ENCODE results near the gene CAV2.

The CAV2 gene

GRCh38 chr7:116524221-116524608 is 24.7 kb downstream of the CAV2 start:
- H3K36me3 ChIP-seq (ENCODE audit: insufficient read depth, low read length) = peaks cover 17% of the 10 kb centered on the region
- H3K79me2 ChIP-seq (ENCODE audit: control insufficient read depth, insufficient read depth, low read length, unreplicated experiment) = peaks cover 43% of the 10 kb centered on the region
- no peak overlapping the region for H2AFZ ChIP-seq (ENCODE audit: low read length, unreplicated experiment)
- H3K4me1 ChIP-seq (ENCODE audit: control insufficient read depth, insufficient read depth, low read length, unreplicated experiment) = peaks cover 40% of the 10 kb centered on the region
- H3K27me3 ChIP-seq (ENCODE audit: insufficient read depth, low read length) = no peaks in the 10 kb centered on the region
- peak overlapping the region; percentile 80 for H3K4me3 ChIP-seq (ENCODE audit: low read depth, low read length)
- H3K27ac ChIP-seq (ENCODE audit: low read depth, low read length) = peak overlapping the region; percentile 95

- Histone ChIP-seq H3K4me1 (ENCODE audit: control insufficient read depth, insufficient read depth, low read length, unreplicated experiment) (peaks cover 46% of the 10 kb centered on the region), H3K27me3 (ENCODE audit: insufficient read depth, low read length) (no peaks in the 10 kb centered on the region), H3K27ac (ENCODE audit: low read depth, low read length) (peak within 1 kb of the TSS; percentile 95)
Measured at GRCh38 chr7:116524609-116525297, 25.2 kb downstream of the CAV2 start, which contains the start of gene CAV1. TSS of gene CAV1 (plus strand) at chr7:116525036. CDS start at chr7:116525063, 27 bp downstream.

GRCh38 chr7:116525298-116525912 is 25.9 kb downstream of the CAV2 start:
- Histone ChIP-seq H2AFZ (ENCODE audit: low read length, unreplicated experiment) (peak overlapping the region; percentile 18), H3K27ac (ENCODE audit: low read depth, low read length) (peak overlapping the region; percentile 95)

More at GRCh38 chr7:116524609-116525297, 25.2 kb downstream of the CAV2 start, which contains the start of gene CAV1:
- Histone ChIP-seq H2AFZ (ENCODE audit: low read length, unreplicated experiment) (peak within 1 kb of the TSS; percentile 18), H3K4me3 (ENCODE audit: low read depth, low read length) (peak within 1 kb of the TSS; percentile 80), H3K79me2 (ENCODE audit: control insufficient read depth, insufficient read depth, low read length, unreplicated experiment) (peaks cover 49% of the 10 kb centered on the region), H3K36me3 (ENCODE audit: insufficient read depth, low read length) (peaks cover 23% of the 10 kb centered on the region)

GRCh38 chr7:116525913-116526861 is 26.6 kb downstream of the CAV2 start:
- Histone ChIP-seq H3K4me1 (ENCODE audit: control insufficient read depth, insufficient read depth, low read length, unreplicated experiment) (peaks cover 53% of the 10 kb centered on the region), H2AFZ (ENCODE audit: low read length, unreplicated experiment) (no peak overlapping the region), H3K27me3 (ENCODE audit: insufficient read depth, low read length) (no peaks in the 10 kb centered on the region), H3K27ac (ENCODE audit: low read depth, low read length) (peak overlapping the region; percentile 95), H3K79me2 (ENCODE audit: control insufficient read depth, insufficient read depth, low read length, unreplicated experiment) (peaks cover 63% of the 10 kb centered on the region), H3K4me3 (ENCODE audit: low read depth, low read length) (peak overlapping the region; percentile 80), H3K36me3 (ENCODE audit: insufficient read depth, low read length) (peaks cover 35% of the 10 kb centered on the region)

More at GRCh38 chr7:116525298-116525912, 25.9 kb downstream of the CAV2 start:
- no peaks in the 10 kb centered on the region for H3K27me3 ChIP-seq (ENCODE audit: insufficient read depth, low read length)
- peaks cover 55% of the 10 kb centered on the region for H3K79me2 ChIP-seq (ENCODE audit: control insufficient read depth, insufficient read depth, low read length, unreplicated experiment)
- H3K4me3 ChIP-seq (ENCODE audit: low read depth, low read length) = peak overlapping the region; percentile 80
- peaks cover 52% of the 10 kb centered on the region for H3K4me1 ChIP-seq (ENCODE audit: control insufficient read depth, insufficient read depth, low read length, unreplicated experiment)
- H3K36me3 ChIP-seq (ENCODE audit: insufficient read depth, low read length) = peaks cover 29% of the 10 kb centered on the region

- Histone ChIP-seq H2AFZ (ENCODE audit: low read length, unreplicated experiment) (no peak overlapping the region), H3K4me1 (ENCODE audit: control insufficient read depth, insufficient read depth, low read length, unreplicated experiment) (peaks cover 49% of the 10 kb centered on the region), H3K79me2 (ENCODE audit: control insufficient read depth, insufficient read depth, low read length, unreplicated experiment) (peaks cover 69% of the 10 kb centered on the region), H3K27ac (ENCODE audit: low read depth, low read length) (peak overlapping the region; percentile 95), H3K27me3 (ENCODE audit: insufficient read depth, low read length) (no peaks in the 10 kb centered on the region), H3K36me3 (ENCODE audit: insufficient read depth, low read length) (peaks cover 40% of the 10 kb centered on the region), H3K4me3 (ENCODE audit: low read depth, low read length) (peak overlapping the region; percentile 80)
Measured at GRCh38 chr7:116526897-116527296, 27.4 kb downstream of the CAV2 start.

GRCh38 chr7:116527521-116527920 is 28.0 kb downstream of the CAV2 start:
- peak overlapping the region; percentile 95 for H3K27ac ChIP-seq (ENCODE audit: low read depth, low read length)

GRCh38 chr7:116528008-116528789 is 28.7 kb downstream of the CAV2 start:
- H2AFZ ChIP-seq (ENCODE audit: low read length, unreplicated experiment) = no peak overlapping the region
- H3K79me2 ChIP-seq (ENCODE audit: control insufficient read depth, insufficient read depth, low read length, unreplicated experiment) = peaks cover 81% of the 10 kb centered on the region
- peaks cover 50% of the 10 kb centered on the region for H3K36me3 ChIP-seq (ENCODE audit: insufficient read depth, low read length)
- peaks cover 50% of the 10 kb centered on the region for H3K4me1 ChIP-seq (ENCODE audit: control insufficient read depth, insufficient read depth, low read length, unreplicated experiment)
- H3K4me3 ChIP-seq (ENCODE audit: low read depth, low read length) = peak overlapping the region; percentile 80
- H3K27ac ChIP-seq (ENCODE audit: low read depth, low read length) = peak overlapping the region; percentile 95
- no peaks in the 10 kb centered on the region for H3K27me3 ChIP-seq (ENCODE audit: insufficient read depth, low read length)

More at GRCh38 chr7:116527521-116527920, 28.0 kb downstream of the CAV2 start:
- Histone ChIP-seq H3K27me3 (ENCODE audit: insufficient read depth, low read length) (no peaks in the 10 kb centered on the region), H3K79me2 (ENCODE audit: control insufficient read depth, insufficient read depth, low read length, unreplicated experiment) (peaks cover 75% of the 10 kb centered on the region), H2AFZ (ENCODE audit: low read length, unreplicated experiment) (no peak overlapping the region), H3K36me3 (ENCODE audit: insufficient read depth, low read length) (peaks cover 46% of the 10 kb centered on the region), H3K4me3 (ENCODE audit: low read depth, low read length) (peak overlapping the region; percentile 80), H3K4me1 (ENCODE audit: control insufficient read depth, insufficient read depth, low read length, unreplicated experiment) (peaks cover 49% of the 10 kb centered on the region)

- Histone ChIP-seq H3K27ac (ENCODE audit: low read depth, low read length) (peak overlapping the region; percentile 49), H3K4me3 (ENCODE audit: low read depth, low read length) (peak overlapping the region; percentile 73), H3K27me3 (ENCODE audit: insufficient read depth, low read length) (no peaks in the 10 kb centered on the region), H3K4me1 (ENCODE audit: control insufficient read depth, insufficient read depth, low read length, unreplicated experiment) (peaks cover 44% of the 10 kb centered on the region), H2AFZ (ENCODE audit: low read length, unreplicated experiment) (no peak overlapping the region), H3K79me2 (ENCODE audit: control insufficient read depth, insufficient read depth, low read length, unreplicated experiment) (peaks cover 90% of the 10 kb centered on the region), H3K36me3 (ENCODE audit: insufficient read depth, low read length) (peaks cover 55% of the 10 kb centered on the region)
Measured at GRCh38 chr7:116529250-116529649, 29.7 kb downstream of the CAV2 start.

- Histone ChIP-seq H2AFZ (ENCODE audit: low read length, unreplicated experiment) (no peak overlapping the region), H3K4me3 (ENCODE audit: low read depth, low read length) (peak overlapping the region; percentile 73), H3K27me3 (ENCODE audit: insufficient read depth, low read length) (no peaks in the 10 kb centered on the region), H3K79me2 (ENCODE audit: control insufficient read depth, insufficient read depth, low read length, unreplicated experiment) (peaks cover 94% of the 10 kb centered on the region), H3K27ac (ENCODE audit: low read depth, low read length) (peak overlapping the region; percentile 49), H3K36me3 (ENCODE audit: insufficient read depth, low read length) (peaks cover 63% of the 10 kb centered on the region), H3K4me1 (ENCODE audit: control insufficient read depth, insufficient read depth, low read length, unreplicated experiment) (peaks cover 51% of the 10 kb centered on the region)
Measured at GRCh38 chr7:116530107-116530820, 30.7 kb downstream of the CAV2 start.
